Measurements from ENCODE around the gene TNFRSF14.

DNA sequence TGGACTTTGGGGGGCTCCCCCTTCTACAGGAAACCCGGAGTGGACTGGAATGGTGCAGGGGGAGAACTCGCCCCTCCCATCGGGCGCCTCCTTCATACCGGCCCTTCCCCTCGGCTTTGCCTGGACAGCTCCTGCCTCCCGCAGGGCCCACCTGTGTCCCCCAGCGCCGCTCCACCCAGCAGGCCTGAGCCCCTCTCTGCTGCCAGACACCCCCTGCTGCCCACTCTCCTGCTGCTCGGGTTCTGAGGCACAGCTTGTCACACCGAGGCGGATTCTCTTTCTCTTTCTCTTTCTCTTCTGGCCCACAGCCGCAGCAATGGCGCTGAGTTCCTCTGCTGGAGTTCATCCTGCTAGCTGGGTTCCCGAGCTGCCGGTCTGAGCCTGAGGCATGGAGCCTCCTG lies at the start of gene TNFRSF14:
- TF ChIP-seq POLR2A (IDR thresholded peaks at IDR 0.05) (no peak), EP300 (IDR thresholded peaks at IDR 0.05) (peak in 1 of 2 donors; percentile 7)
- TF ChIP-seq, protein P1, sequence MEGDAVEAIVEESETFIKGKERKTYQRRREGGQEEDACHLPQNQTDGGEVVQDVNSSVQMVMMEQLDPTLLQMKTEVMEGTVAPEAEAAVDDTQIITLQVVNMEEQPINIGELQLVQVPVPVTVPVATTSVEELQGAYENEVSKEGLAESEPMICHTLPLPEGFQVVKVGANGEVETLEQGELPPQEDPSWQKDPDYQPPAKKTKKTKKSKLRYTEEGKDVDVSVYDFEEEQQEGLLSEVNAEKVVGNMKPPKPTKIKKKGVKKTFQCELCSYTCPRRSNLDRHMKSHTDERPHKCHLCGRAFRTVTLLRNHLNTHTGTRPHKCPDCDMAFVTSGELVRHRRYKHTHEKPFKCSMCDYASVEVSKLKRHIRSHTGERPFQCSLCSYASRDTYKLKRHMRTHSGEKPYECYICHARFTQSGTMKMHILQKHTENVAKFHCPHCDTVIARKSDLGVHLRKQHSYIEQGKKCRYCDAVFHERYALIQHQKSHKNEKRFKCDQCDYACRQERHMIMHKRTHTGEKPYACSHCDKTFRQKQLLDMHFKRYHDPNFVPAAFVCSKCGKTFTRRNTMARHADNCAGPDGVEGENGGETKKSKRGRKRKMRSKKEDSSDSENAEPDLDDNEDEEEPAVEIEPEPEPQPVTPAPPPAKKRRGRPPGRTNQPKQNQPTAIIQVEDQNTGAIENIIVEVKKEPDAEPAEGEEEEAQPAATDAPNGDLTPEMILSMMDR (IDR thresholded peaks at IDR 0.05): peak in 1 of 5 experiments; percentile 6
